ENCODE data around the gene CCDC106. TPM values are rescaled to one million over a fixed set of nuclear protein-coding genes. Genes with fewer than 3 reads are reported as not detected.

CCDC106 gene
- total RNA-seq, 1 donor from 2014 or later = 20.8 TPM

GRCh38 chr19:55601084-55601483 lies 46.9 kb upstream of the CCDC106 start:
- Mint-ChIP-seq H3K27ac (peak overlapping the region; percentile 83), H3K36me3 (peaks cover 21% of the 10 kb centered on the region), H3K4me3 (peak overlapping the region; percentile 71), H3K9me3 (no peaks in the 10 kb centered on the region), H3K4me1 (peaks cover 25% of the 10 kb centered on the region), H3K27me3 (ENCODE audit: low read depth) (no peaks in the 10 kb centered on the region)
- DNase-seq (ENCODE audit: low spot score in 2 of 2, unreplicated experiment in 2 of 2) = no peak
- TF ChIP-seq CTCF (IDR thresholded peaks at IDR 0.05; ENCODE audit: unreplicated experiment) = no peak

GRCh38 chr19:55602104-55603001 lies 45.7 kb upstream of the CCDC106 start:
- Mint-ChIP-seq H3K36me3 (peaks cover 9% of the 10 kb centered on the region), H3K4me1 (peaks cover 36% of the 10 kb centered on the region), H3K9me3 (no peaks in the 10 kb centered on the region), H3K27ac (no peak overlapping the region), H3K4me3 (no peak overlapping the region), H3K27me3 (ENCODE audit: low read depth) (no peaks in the 10 kb centered on the region)
- DNase-seq (ENCODE audit: low spot score in 2 of 2, unreplicated experiment in 2 of 2) = no peak
- TF ChIP-seq CTCF (IDR thresholded peaks at IDR 0.05; ENCODE audit: unreplicated experiment) = no peak

GRCh38 chr19:55603115-55603514 lies 44.9 kb upstream of the CCDC106 start:
- no peak for TF ChIP-seq CTCF (IDR thresholded peaks at IDR 0.05; ENCODE audit: unreplicated experiment)
- Mint-ChIP-seq H3K9me3 (no peaks in the 10 kb centered on the region), H3K36me3 (peaks cover 8% of the 10 kb centered on the region), H3K27ac (peak overlapping the region; percentile 72), H3K27me3 (ENCODE audit: low read depth) (no peaks in the 10 kb centered on the region), H3K4me3 (no peak overlapping the region), H3K4me1 (peaks cover 36% of the 10 kb centered on the region)
- no peak for DNase-seq (ENCODE audit: low spot score in 2 of 2, unreplicated experiment in 2 of 2)

GRCh38 chr19:55603581-55604292 lies 44.3 kb upstream of the CCDC106 start:
- peaks cover 8% of the 10 kb centered on the region for H3K36me3 Mint-ChIP-seq
- no peak for DNase-seq (ENCODE audit: low spot score in 2 of 2, unreplicated experiment in 2 of 2)
- peaks cover 33% of the 10 kb centered on the region for H3K4me1 Mint-ChIP-seq
- H3K27me3 Mint-ChIP-seq (ENCODE audit: low read depth) = no peaks in the 10 kb centered on the region
- H3K27ac Mint-ChIP-seq = peak overlapping the region; percentile 72
- H3K4me3 Mint-ChIP-seq = no peak overlapping the region
- H3K9me3 Mint-ChIP-seq = no peaks in the 10 kb centered on the region
- no peak for TF ChIP-seq CTCF (IDR thresholded peaks at IDR 0.05; ENCODE audit: unreplicated experiment)

GRCh38 chr19:55605207-55605636 lies 42.8 kb upstream of the CCDC106 start:
- Mint-ChIP-seq H3K27ac (peak overlapping the region; percentile 98), H3K4me1 (peaks cover 31% of the 10 kb centered on the region), H3K4me3 (peak overlapping the region; percentile 78), H3K36me3 (peaks cover 17% of the 10 kb centered on the region), H3K27me3 (ENCODE audit: low read depth) (no peaks in the 10 kb centered on the region), H3K9me3 (no peaks in the 10 kb centered on the region)
- no peak for TF ChIP-seq CTCF (IDR thresholded peaks at IDR 0.05; ENCODE audit: unreplicated experiment)
- peak; percentile 99 for DNase-seq (ENCODE audit: low spot score in 2 of 2, unreplicated experiment in 2 of 2)
